ENCODE data around the gene FBRS.

FBRS gene

DNA sequence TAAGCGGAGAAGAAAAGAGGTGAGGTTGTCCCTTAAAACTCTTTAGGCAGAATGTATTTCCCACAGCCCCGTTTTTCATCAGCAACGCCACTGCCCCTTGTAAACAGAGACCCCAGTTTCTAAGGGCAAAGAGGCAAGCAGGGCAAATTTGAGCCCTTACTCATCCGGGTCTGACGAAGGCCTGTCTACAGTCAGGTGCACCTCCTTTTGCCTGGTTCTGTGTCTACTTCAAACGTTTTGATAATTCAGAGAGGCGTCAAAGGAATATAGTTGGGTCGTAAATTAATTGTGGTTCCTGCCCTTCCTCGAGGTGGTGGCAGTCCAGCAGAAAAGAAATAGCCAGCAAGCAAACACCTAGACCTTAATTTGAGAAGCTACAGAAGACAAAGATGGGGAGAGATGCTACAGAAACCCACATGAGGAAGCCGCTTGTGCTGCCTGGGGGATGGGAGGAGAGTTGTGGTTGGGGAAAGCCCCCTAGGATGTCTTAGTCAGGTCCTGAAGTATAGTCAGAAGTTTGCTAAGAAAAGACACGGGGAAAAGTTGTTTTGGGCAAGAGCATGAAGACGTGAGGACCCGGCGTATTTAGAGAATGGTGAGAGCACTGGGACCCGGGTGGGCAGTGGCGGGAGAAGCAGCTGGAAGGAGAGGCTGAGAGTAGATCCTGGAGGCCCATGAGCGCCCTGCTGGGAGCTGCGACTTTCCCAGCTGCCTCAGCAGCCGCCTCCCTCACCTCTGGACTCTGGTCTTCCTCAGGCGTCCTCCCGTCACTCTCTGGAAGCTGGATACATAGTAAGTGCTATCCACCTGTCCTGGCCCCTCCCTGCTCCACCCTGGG, 2.4 kb downstream of the FBRS start:
- Histone ChIP-seq H3K4me1 (ENCODE audit: control insufficient read depth, insufficient read depth, low read length) (peaks cover 21% of the 10 kb centered on the region), H3K36me3 (ENCODE audit: control insufficient read depth, insufficient read depth, low read length) (peaks cover 45% of the 10 kb centered on the region), H3K27me3 (ENCODE audit: control insufficient read depth, insufficient read depth, low read length) (no peaks in the 10 kb centered on the region), H3K9ac (ENCODE audit: low read length) (peak overlapping the region; percentile 57), H3K27ac (ENCODE audit: low read depth, low read length) (peak overlapping the region; percentile 98), H3K4me3 (ENCODE audit: low read length) (peak overlapping the region; percentile 96)

DNA sequence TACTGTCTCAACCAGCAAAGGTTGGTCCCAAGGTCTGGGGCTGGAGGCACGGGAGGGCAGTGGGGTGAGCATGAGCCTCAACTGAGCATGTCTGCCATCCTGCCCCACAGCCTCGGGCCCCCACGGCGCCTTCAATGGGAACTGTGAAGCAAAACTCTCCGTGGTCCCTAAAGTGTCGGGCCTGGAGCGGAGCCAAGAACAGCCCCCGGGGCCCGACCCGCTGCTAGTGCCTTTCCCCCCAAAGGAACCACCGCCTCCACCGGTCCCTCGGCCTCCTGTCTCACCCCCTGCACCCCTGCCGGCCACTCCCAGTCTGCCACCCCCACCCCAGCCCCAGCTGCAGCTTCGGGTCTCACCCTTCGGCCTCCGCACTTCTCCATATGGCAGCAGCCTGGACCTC, 4.2 kb downstream of the FBRS start:
- Histone ChIP-seq H3K36me3 (ENCODE audit: control insufficient read depth, insufficient read depth, low read length) (peaks cover 51% of the 10 kb centered on the region), H3K27ac (ENCODE audit: low read depth, low read length) (no peak overlapping the region), H3K4me1 (ENCODE audit: control insufficient read depth, insufficient read depth, low read length) (peaks cover 16% of the 10 kb centered on the region), H3K9ac (ENCODE audit: low read length) (no peak overlapping the region), H3K27me3 (ENCODE audit: control insufficient read depth, insufficient read depth, low read length) (no peaks in the 10 kb centered on the region), H3K4me3 (ENCODE audit: low read length) (no peak overlapping the region)

GRCh38 chr16:30663038-30663437, 4.8 kb downstream of the FBRS start:
- peaks cover 15% of the 10 kb centered on the region for H3K4me1 ChIP-seq (ENCODE audit: control insufficient read depth, insufficient read depth, low read length)
- H3K36me3 ChIP-seq (ENCODE audit: control insufficient read depth, insufficient read depth, low read length): peaks cover 57% of the 10 kb centered on the region
- no peak overlapping the region for H3K9ac ChIP-seq (ENCODE audit: low read length)
- no peak overlapping the region for H3K27ac ChIP-seq (ENCODE audit: low read depth, low read length)
- H3K27me3 ChIP-seq (ENCODE audit: control insufficient read depth, insufficient read depth, low read length): no peaks in the 10 kb centered on the region
- H3K4me3 ChIP-seq (ENCODE audit: low read length): no peak overlapping the region

GRCh38 chr16:30663820-30664219, 5.6 kb downstream of the FBRS start:
- H3K36me3 ChIP-seq (ENCODE audit: control insufficient read depth, insufficient read depth, low read length): peaks cover 60% of the 10 kb centered on the region
- H3K4me3 ChIP-seq (ENCODE audit: low read length): no peak overlapping the region
- H3K4me1 ChIP-seq (ENCODE audit: control insufficient read depth, insufficient read depth, low read length): peaks cover 15% of the 10 kb centered on the region
- H3K9ac ChIP-seq (ENCODE audit: low read length): no peak overlapping the region
- H3K27ac ChIP-seq (ENCODE audit: low read depth, low read length): no peak overlapping the region
- H3K27me3 ChIP-seq (ENCODE audit: control insufficient read depth, insufficient read depth, low read length): no peaks in the 10 kb centered on the region

- H3K4me3 ChIP-seq (ENCODE audit: low read length): no peak overlapping the region
- peaks cover 62% of the 10 kb centered on the region for H3K36me3 ChIP-seq (ENCODE audit: control insufficient read depth, insufficient read depth, low read length)
- H3K27me3 ChIP-seq (ENCODE audit: control insufficient read depth, insufficient read depth, low read length): no peaks in the 10 kb centered on the region
- H3K27ac ChIP-seq (ENCODE audit: low read depth, low read length): no peak overlapping the region
- H3K4me1 ChIP-seq (ENCODE audit: control insufficient read depth, insufficient read depth, low read length): peaks cover 15% of the 10 kb centered on the region
- H3K9ac ChIP-seq (ENCODE audit: low read length): no peak overlapping the region
These were observed 6.4 kb downstream of the FBRS start for GRCh38 chr16:30664616-30665109.

DNA sequence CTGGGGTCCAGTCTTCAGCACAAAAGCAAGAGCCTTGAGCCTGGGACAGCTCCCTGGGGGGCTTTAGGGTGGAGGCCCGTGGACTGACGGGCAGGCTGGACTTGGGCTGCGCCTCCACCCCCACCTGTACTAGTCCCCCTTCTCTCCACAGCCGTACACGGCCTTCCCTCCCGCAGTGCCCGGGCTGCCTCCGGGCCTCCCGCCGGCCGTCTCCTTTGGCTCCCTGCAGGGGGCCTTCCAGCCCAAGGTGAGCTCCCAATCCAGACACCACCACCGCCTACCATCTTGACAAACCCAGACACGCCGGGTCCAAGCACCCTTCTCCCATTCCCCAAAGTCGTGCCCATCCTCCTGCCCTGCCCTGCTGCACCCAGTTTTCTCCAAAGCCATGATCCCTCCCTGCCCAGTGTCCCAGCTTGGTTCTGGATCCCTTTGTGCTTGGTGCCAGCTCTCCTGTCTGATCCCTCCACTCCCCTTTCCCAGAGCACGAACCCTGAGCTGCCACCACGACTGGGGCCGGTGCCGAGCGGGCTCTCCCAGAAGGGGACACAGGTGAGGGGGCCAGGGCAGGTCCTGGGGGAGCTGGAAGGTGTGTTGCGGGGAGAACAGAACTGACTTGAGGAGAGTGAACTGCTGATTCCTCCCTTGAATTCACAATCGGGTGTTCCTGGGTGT, 7.1 kb downstream of the FBRS start:
- Histone ChIP-seq H3K27me3 (ENCODE audit: control insufficient read depth, insufficient read depth, low read length) (no peaks in the 10 kb centered on the region), H3K4me1 (ENCODE audit: control insufficient read depth, insufficient read depth, low read length) (peaks cover 14% of the 10 kb centered on the region), H3K4me3 (ENCODE audit: low read length) (no peak overlapping the region), H3K27ac (ENCODE audit: low read depth, low read length) (no peak overlapping the region), H3K9ac (ENCODE audit: low read length) (no peak overlapping the region), H3K36me3 (ENCODE audit: control insufficient read depth, insufficient read depth, low read length) (peaks cover 65% of the 10 kb centered on the region)

DNA sequence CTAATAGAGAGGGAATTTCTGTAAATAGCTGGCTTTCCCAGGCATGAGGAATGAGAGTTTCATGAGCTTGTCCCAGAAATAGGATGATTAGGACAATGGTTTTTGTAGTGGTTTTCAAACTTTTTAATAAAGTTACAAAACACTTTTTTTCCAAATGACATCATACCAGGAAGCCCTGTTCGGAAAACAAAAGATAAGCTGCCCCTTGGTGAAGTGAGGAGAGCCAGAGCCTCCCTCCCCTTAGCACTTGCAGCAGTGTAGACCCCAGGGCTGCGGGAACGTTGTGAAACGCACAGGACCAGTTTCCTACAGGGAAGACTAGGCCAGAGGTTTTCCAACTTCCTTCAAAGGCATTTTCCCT, 7.6 kb downstream of the FBRS start:
- no peak overlapping the region for H3K4me3 ChIP-seq (ENCODE audit: low read length)
- H3K9ac ChIP-seq (ENCODE audit: low read length): no peak overlapping the region
- H3K27ac ChIP-seq (ENCODE audit: low read depth, low read length): no peak overlapping the region
- H3K27me3 ChIP-seq (ENCODE audit: control insufficient read depth, insufficient read depth, low read length): no peaks in the 10 kb centered on the region
- peaks cover 9% of the 10 kb centered on the region for H3K4me1 ChIP-seq (ENCODE audit: control insufficient read depth, insufficient read depth, low read length)
- H3K36me3 ChIP-seq (ENCODE audit: control insufficient read depth, insufficient read depth, low read length): peaks cover 65% of the 10 kb centered on the region

DNA sequence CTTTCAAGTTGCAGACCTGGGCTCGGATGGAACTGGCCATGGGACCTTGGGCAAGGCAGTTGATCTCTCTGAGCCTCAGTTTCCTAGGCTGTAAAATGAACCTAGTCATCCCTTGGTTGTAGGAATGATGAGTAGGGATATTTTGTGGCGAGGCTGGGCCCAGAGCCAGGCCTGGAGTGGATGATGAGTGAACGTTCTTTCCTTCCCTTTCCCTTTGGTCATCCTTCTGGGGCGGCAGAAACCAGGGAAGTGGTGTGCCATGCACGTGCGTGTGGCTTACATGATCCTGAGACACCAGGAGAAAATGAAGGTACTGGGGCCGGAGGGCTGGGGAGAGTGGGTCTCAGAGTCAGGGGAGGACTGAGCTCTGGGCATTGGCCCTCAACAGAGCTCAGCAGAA, 8.4 kb downstream of the FBRS start:
- Histone ChIP-seq H3K36me3 (ENCODE audit: control insufficient read depth, insufficient read depth, low read length) (peaks cover 62% of the 10 kb centered on the region), H3K27ac (ENCODE audit: low read depth, low read length) (no peak overlapping the region), H3K4me1 (ENCODE audit: control insufficient read depth, insufficient read depth, low read length) (peaks cover under 1% of the 10 kb centered on the region), H3K27me3 (ENCODE audit: control insufficient read depth, insufficient read depth, low read length) (no peaks in the 10 kb centered on the region), H3K9ac (ENCODE audit: low read length) (no peak overlapping the region), H3K4me3 (ENCODE audit: low read length) (no peak overlapping the region)

DNA sequence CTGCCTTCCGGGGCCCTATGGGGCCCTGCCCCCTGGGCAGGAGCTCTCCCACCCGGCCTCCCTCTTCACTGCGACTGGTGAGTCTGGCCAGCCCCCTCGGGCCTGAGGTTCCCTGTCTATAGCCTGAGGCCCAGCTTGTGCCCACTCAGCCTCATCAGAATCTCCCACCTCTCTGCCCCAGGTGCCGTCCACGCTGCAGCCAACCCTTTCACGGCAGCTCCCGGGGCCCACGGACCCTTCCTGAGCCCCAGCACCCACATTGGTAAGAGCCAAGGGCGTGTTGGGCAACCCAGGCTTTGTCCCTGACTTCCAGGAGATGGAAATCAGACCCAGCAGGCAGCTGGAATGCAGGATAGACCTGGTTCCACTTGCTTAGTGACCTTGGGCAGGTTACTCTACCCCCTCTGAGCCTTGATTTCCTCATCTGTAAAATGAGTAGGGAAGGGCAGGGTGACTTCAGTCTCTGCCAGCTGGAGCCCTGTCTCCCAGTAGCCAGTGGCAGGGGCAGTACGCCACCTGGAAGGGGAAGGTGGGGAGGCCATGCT, 9.2 kb downstream of the FBRS start:
- H3K36me3 ChIP-seq (ENCODE audit: control insufficient read depth, insufficient read depth, low read length): peaks cover 57% of the 10 kb centered on the region
- no peaks in the 10 kb centered on the region for H3K4me1 ChIP-seq (ENCODE audit: control insufficient read depth, insufficient read depth, low read length)
- H3K4me3 ChIP-seq (ENCODE audit: low read length): no peak overlapping the region
- H3K27me3 ChIP-seq (ENCODE audit: control insufficient read depth, insufficient read depth, low read length): no peaks in the 10 kb centered on the region
- H3K27ac ChIP-seq (ENCODE audit: low read depth, low read length): no peak overlapping the region
- H3K9ac ChIP-seq (ENCODE audit: low read length): no peak overlapping the region

GRCh38 chr16:30668393-30668792, 10.2 kb downstream of the FBRS start:
- Histone ChIP-seq H3K9ac (ENCODE audit: low read length) (no peak overlapping the region), H3K27me3 (ENCODE audit: control insufficient read depth, insufficient read depth, low read length) (no peaks in the 10 kb centered on the region), H3K4me1 (ENCODE audit: control insufficient read depth, insufficient read depth, low read length) (no peaks in the 10 kb centered on the region), H3K27ac (ENCODE audit: low read depth, low read length) (no peak overlapping the region), H3K36me3 (ENCODE audit: control insufficient read depth, insufficient read depth, low read length) (peaks cover 49% of the 10 kb centered on the region), H3K4me3 (ENCODE audit: low read length) (no peak overlapping the region)

DNA sequence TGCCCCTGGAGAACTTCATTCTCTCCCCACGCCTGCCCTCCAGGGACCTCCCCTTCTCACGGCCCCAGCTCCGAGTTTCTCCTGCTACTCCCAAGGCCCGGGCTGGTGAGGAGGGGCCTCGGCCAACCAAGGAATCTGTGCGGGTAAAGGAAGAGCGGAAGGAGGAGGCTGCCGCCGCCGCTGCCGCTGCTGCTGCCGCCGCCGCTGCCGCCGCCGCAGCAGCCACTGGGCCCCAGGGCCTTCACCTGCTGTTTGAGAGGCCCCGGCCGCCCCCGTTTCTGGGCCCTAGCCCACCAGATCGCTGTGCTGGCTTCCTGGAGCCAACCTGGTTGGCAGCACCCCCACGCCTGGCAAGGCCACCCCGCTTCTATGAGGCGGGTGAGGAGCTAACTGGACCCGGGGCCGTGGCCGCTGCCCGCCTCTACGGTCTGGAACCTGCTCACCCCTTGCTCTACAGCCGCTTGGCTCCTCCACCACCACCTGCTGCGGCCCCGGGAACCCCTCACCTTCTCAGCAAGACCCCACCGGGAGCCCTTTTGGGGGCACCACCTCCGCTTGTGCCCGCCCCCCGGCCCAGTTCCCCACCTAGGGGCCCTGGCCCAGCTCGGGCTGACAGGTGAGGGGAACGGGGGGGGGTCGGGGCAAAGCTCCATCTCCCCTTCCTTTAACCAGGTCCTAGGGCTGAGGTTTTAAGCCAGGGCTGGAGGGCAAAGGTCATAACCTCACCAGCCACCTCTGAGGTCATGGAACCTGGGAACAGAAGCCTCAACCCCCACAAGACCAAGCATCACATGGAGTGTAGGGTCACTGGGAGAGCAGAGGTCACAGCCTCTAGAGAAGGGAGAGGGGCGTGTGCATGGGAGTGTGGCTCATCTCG, 11.0 kb downstream of the FBRS start:
- Histone ChIP-seq H3K9ac (ENCODE audit: low read length) (no peak overlapping the region), H3K27ac (ENCODE audit: low read depth, low read length) (no peak overlapping the region), H3K36me3 (ENCODE audit: control insufficient read depth, insufficient read depth, low read length) (peaks cover 44% of the 10 kb centered on the region), H3K4me1 (ENCODE audit: control insufficient read depth, insufficient read depth, low read length) (no peaks in the 10 kb centered on the region), H3K27me3 (ENCODE audit: control insufficient read depth, insufficient read depth, low read length) (no peaks in the 10 kb centered on the region), H3K4me3 (ENCODE audit: low read length) (no peak overlapping the region)
